ENCODE data around the gene ASXL2.
"Not testable (repeated sequence)": the region's sequence is repeated elsewhere in the genome, so short reads cannot be mapped to it uniquely, and the experiment has no call there.

ASXL2 gene

GRCh38 chr2:25903216-25903776 is 25.0 kb upstream of the ASXL2 start:
- POLR2A ChIA-PET = interaction anchor here (1.1 kb wide), 1 partner anchor 25 kb away, joined by 3 read pairs; the partner anchor contains the start of gene ASXL2
- TF ChIP-seq CTBP1 (IDR thresholded peaks at IDR 0.05; ENCODE audit: borderline replicate concordance) (no peak), PKNOX1 (IDR thresholded peaks at IDR 0.05) (no peak), NFRKB (IDR thresholded peaks at IDR 0.05) (no peak), SP1 (IDR thresholded peaks at IDR 0.05) (no peak), FOXA1 (IDR thresholded peaks at IDR 0.05) (no peak), TARDBP (IDR thresholded peaks at IDR 0.05) (no peak), L3MBTL2 (conservative IDR thresholded peaks at IDR 0.05) (no peak), SUZ12 (IDR thresholded peaks at IDR 0.05) (no peak), HDGF (IDR thresholded peaks at IDR 0.05; ENCODE audit: borderline replicate concordance) (no peak), LEF1 (IDR thresholded peaks at IDR 0.05; ENCODE audit: borderline replicate concordance) (no peak)
- no peak for DNase-seq (ENCODE audit: extremely low spot score)
- CTCF ChIA-PET = no interaction called here

- DNase-seq (ENCODE audit: extremely low spot score) = no peak
- POLR2A ChIA-PET = interaction anchor here (1.3 kb wide), 1 partner anchor 21 kb away, joined by 3 read pairs; the partner anchor contains the start of gene ASXL2
- TF ChIP-seq BHLHE40 (IDR thresholded peaks at IDR 0.05; ENCODE audit: borderline replicate concordance) = no peak
- TF ChIP-seq CTBP1 (IDR thresholded peaks at IDR 0.05; ENCODE audit: borderline replicate concordance) = no peak
- no peak for TF ChIP-seq ARNT (IDR thresholded peaks at IDR 0.05)
- TF ChIP-seq FOXA1 (IDR thresholded peaks at IDR 0.05) = no peak
- no peak for TF ChIP-seq FOXK2 (IDR thresholded peaks at IDR 0.05)
- no peak for TF ChIP-seq HDGF (IDR thresholded peaks at IDR 0.05; ENCODE audit: borderline replicate concordance)
- TF ChIP-seq L3MBTL2 (conservative IDR thresholded peaks at IDR 0.05) = no peak
- no peak for TF ChIP-seq ELF4 (IDR thresholded peaks at IDR 0.05)
- TF ChIP-seq ZNF384 (IDR thresholded peaks at IDR 0.05) = no peak
- TF ChIP-seq SP1 (IDR thresholded peaks at IDR 0.05) = no peak
- no peak for TF ChIP-seq FOXM1 (IDR thresholded peaks at IDR 0.05; ENCODE audit: borderline replicate concordance)
- no peak for TF ChIP-seq SUZ12 (IDR thresholded peaks at IDR 0.05)
- TF ChIP-seq PKNOX1 (IDR thresholded peaks at IDR 0.05) = no peak
- no peak for TF ChIP-seq NFRKB (IDR thresholded peaks at IDR 0.05)
- TF ChIP-seq TARDBP (IDR thresholded peaks at IDR 0.05) = no peak
Observed at GRCh38 chr2:25899404-25899970, 21.2 kb upstream of the ASXL2 start.

GRCh38 chr2:25897506-25897905 is 19.2 kb upstream of the ASXL2 start:
- ChIA-PET CTCF (no interaction called here), POLR2A (no interaction called here)
- TF ChIP-seq ZNF384 (IDR thresholded peaks at IDR 0.05) = no peak
- DNase-seq (ENCODE audit: extremely low spot score) = no peak

More at GRCh38 chr2:25899404-25899970, 21.2 kb upstream of the ASXL2 start:
- CTCF ChIA-PET = interaction anchor here (0.6 kb wide), 1 partner anchor 23 kb away, joined by 6 read pairs; no protein-coding TSS in a partner anchor

GRCh38 chr2:25896308-25896707 is 18.0 kb upstream of the ASXL2 start:
- POLR2A ChIA-PET; CTCF ChIA-PET; DNase-seq (ENCODE audit: extremely low spot score): not testable (repeated sequence)

- CTCF ChIA-PET = interaction anchor here (0.6 kb wide), 1 partner anchor 66 kb away, joined by 4 read pairs; no protein-coding TSS in a partner anchor
- POLR2A ChIA-PET = interaction anchor here (1.6 kb wide), 1 partner anchor 17 kb away, joined by 8 read pairs; the partner anchor contains the start of gene ASXL2
- no peak for TF ChIP-seq LEF1 (IDR thresholded peaks at IDR 0.05; ENCODE audit: borderline replicate concordance)
- no peak for TF ChIP-seq ELF4 (IDR thresholded peaks at IDR 0.05)
- no peak for TF ChIP-seq NFRKB (IDR thresholded peaks at IDR 0.05)
- no peak for TF ChIP-seq CTBP1 (IDR thresholded peaks at IDR 0.05; ENCODE audit: borderline replicate concordance)
- no peak for TF ChIP-seq PKNOX1 (IDR thresholded peaks at IDR 0.05)
- no peak for TF ChIP-seq TARDBP (IDR thresholded peaks at IDR 0.05)
- TF ChIP-seq FOXK2 (IDR thresholded peaks at IDR 0.05) = no peak
- no peak for TF ChIP-seq FOXA1 (IDR thresholded peaks at IDR 0.05)
- no peak for TF ChIP-seq SP1 (IDR thresholded peaks at IDR 0.05)
- TF ChIP-seq L3MBTL2 (conservative IDR thresholded peaks at IDR 0.05) = no peak
- TF ChIP-seq SUZ12 (IDR thresholded peaks at IDR 0.05) = no peak
- no peak for TF ChIP-seq BHLHE40 (IDR thresholded peaks at IDR 0.05; ENCODE audit: borderline replicate concordance)
- no peak for DNase-seq (ENCODE audit: extremely low spot score)
Observed at GRCh38 chr2:25895610-25896009, 17.3 kb upstream of the ASXL2 start.

- TF ChIP-seq PKNOX1 (IDR thresholded peaks at IDR 0.05) = no peak
- ChIA-PET POLR2A (interaction anchor here (1.6 kb wide), 1 partner anchor 17 kb away, joined by 8 read pairs; the partner anchor contains the start of gene ASXL2), CTCF (interaction anchor here (0.6 kb wide), 2 partner anchors 62 to 66 kb away, joined by 3 to 4 read pairs; no protein-coding TSS in a partner anchor)
- no peak for DNase-seq (ENCODE audit: extremely low spot score)
Observed at GRCh38 chr2:25895018-25895417, 16.7 kb upstream of the ASXL2 start.
